Stimulated activated naive B cell treated with anti-CD40 and anti-IgM and Interleukin-4, amounts not matched to agents 10 μg/mL and 1 μg/mL and 100 μg/mL, for 72 hours (primary cell): ENCODE results near the gene HDDC2.

Source experiments
- ATAC-seq, 2 donors: fragments of 150-1000 bp; cut with Tn5 transposase; replicated peaks; 2 replicates each; pipeline ENCODE4 v1.10.0; 2021; ENCODE audit warnings: moderate library complexity in 1 of 2
- DNase-seq: peaks from one replicate; pipeline ENCODE4 v3.0.0; 2021
- H3K27ac Mint-ChIP-seq: one replicate; pipeline ENCODE4 v1.8.0; 2022; ENCODE audit warnings: mild to moderate bottlenecking, mixed read lengths
- H3K27me3 Mint-ChIP-seq, 2 donors: one replicate each; pipeline ENCODE4 v1.8.0; 2022; ENCODE audit warnings: mixed read lengths in 2 of 2
- H3K36me3 Mint-ChIP-seq, 2 donors: one replicate each; pipeline ENCODE4 v1.8.0; 2022; ENCODE audit warnings: mixed read lengths in 2 of 2, mild to moderate bottlenecking in 1 of 2
- H3K4me1 Mint-ChIP-seq, 2 donors: one replicate each; pipeline ENCODE4 v1.8.0; 2022; ENCODE audit warnings: mixed read lengths in 2 of 2, mild to moderate bottlenecking in 1 of 2
- H3K4me3 Mint-ChIP-seq, 2 donors: one replicate each; pipeline ENCODE4 v1.8.0; 2022; ENCODE audit warnings: mild to moderate bottlenecking in 2 of 2, mixed read lengths in 2 of 2, moderate library complexity in 1 of 2
- H3K9me3 Mint-ChIP-seq, 2 donors: one replicate each; pipeline ENCODE4 v1.8.0; 2022; ENCODE audit warnings: mixed read lengths in 2 of 2, mild to moderate bottlenecking in 1 of 2

The HDDC2 gene

GRCh38 chr6:125314009-125314581 lies 12.3 kb upstream of the HDDC2 start:
- no peaks in the 10 kb centered on the region for H3K9me3 Mint-ChIP-seq
- no peak overlapping the region for H3K4me3 Mint-ChIP-seq
- no peaks in the 10 kb centered on the region for H3K36me3 Mint-ChIP-seq
- DNase-seq (peak; percentile 41), ATAC-seq (peak; percentile 92 to 96)
- H3K27ac Mint-ChIP-seq = no peak overlapping the region
- no peaks in the 10 kb centered on the region for H3K4me1 Mint-ChIP-seq
- peaks cover 8% of the 10 kb centered on the region in 2 donors for H3K27me3 Mint-ChIP-seq

GRCh38 chr6:125312950-125313349 lies 11.2 kb upstream of the HDDC2 start:
- Mint-ChIP-seq H3K4me1 (no peaks in the 10 kb centered on the region), H3K27me3 (peaks cover 8 to 13% of the 10 kb centered on the region in 2 donors), H3K4me3 (no peak overlapping the region), H3K36me3 (no peaks in the 10 kb centered on the region), H3K9me3 (no peaks in the 10 kb centered on the region), H3K27ac (no peak overlapping the region)
- no peak for ATAC-seq
- DNase-seq = no peak

GRCh38 chr6:125312478-125312877 lies 10.7 kb upstream of the HDDC2 start:
- Mint-ChIP-seq H3K27me3 (peaks cover 8 to 15% of the 10 kb centered on the region in 2 donors), H3K36me3 (no peaks in the 10 kb centered on the region), H3K4me3 (no peak overlapping the region), H3K27ac (no peak overlapping the region), H3K9me3 (no peaks in the 10 kb centered on the region), H3K4me1 (no peaks in the 10 kb centered on the region)
- no peak for DNase-seq
- no peak for ATAC-seq

- no peaks in the 10 kb centered on the region for H3K9me3 Mint-ChIP-seq
- H3K27ac Mint-ChIP-seq = no peak overlapping the region
- no peaks in the 10 kb centered on the region for H3K36me3 Mint-ChIP-seq
- no peaks in the 10 kb centered on the region for H3K4me1 Mint-ChIP-seq
- ATAC-seq (peak; percentile 77 to 82), DNase-seq (no peak)
- H3K27me3 Mint-ChIP-seq = peaks cover 16 to 23% of the 10 kb centered on the region in 2 donors
- H3K4me3 Mint-ChIP-seq = no peak overlapping the region
These were observed 9.4 kb upstream of the HDDC2 start for GRCh38 chr6:125310994-125311649.

GRCh38 chr6:125307964-125308615 lies 6.3 kb upstream of the HDDC2 start:
- Mint-ChIP-seq H3K9me3 (peaks cover 0 to 2% of the 10 kb centered on the region in 2 donors), H3K4me1 (peaks cover 5 to 6% of the 10 kb centered on the region in 2 donors), H3K36me3 (no peaks in the 10 kb centered on the region), H3K27ac (no peak overlapping the region), H3K27me3 (peaks cover 24 to 31% of the 10 kb centered on the region in 2 donors), H3K4me3 (no peak overlapping the region)
- DNase-seq (no peak), ATAC-seq (no peak)

- H3K4me3 Mint-ChIP-seq = no peak overlapping the region
- no peak overlapping the region for H3K27ac Mint-ChIP-seq
- DNase-seq (no peak), ATAC-seq (no peak)
- H3K36me3 Mint-ChIP-seq = no peaks in the 10 kb centered on the region
- H3K9me3 Mint-ChIP-seq = peaks cover 0 to 2% of the 10 kb centered on the region in 2 donors
- peaks cover 19 to 27% of the 10 kb centered on the region in 2 donors for H3K27me3 Mint-ChIP-seq
- H3K4me1 Mint-ChIP-seq = peaks cover 7 to 8% of the 10 kb centered on the region in 2 donors
These were observed 5.5 kb upstream of the HDDC2 start for GRCh38 chr6:125307150-125307838.

- no peak for ATAC-seq
- no peak for DNase-seq
- Mint-ChIP-seq H3K36me3 (no peaks in the 10 kb centered on the region), H3K27me3 (peaks cover 17 to 23% of the 10 kb centered on the region in 2 donors), H3K27ac (no peak overlapping the region), H3K9me3 (peaks cover 0 to 2% of the 10 kb centered on the region in 2 donors), H3K4me1 (peaks cover 7 to 12% of the 10 kb centered on the region in 2 donors), H3K4me3 (no peak overlapping the region)
These were observed 5.0 kb upstream of the HDDC2 start for GRCh38 chr6:125306756-125307149.

- DNase-seq (no peak), ATAC-seq (no peak)
- Mint-ChIP-seq H3K4me3 (no peak overlapping the region), H3K27me3 (peaks cover 17 to 23% of the 10 kb centered on the region in 2 donors), H3K36me3 (peaks cover 3 to 4% of the 10 kb centered on the region in 2 donors), H3K4me1 (peaks cover 13 to 22% of the 10 kb centered on the region in 2 donors), H3K27ac (no peak overlapping the region), H3K9me3 (peaks cover 0 to 2% of the 10 kb centered on the region in 2 donors)
These were observed 3.3 kb upstream of the HDDC2 start for GRCh38 chr6:125304970-125305660.

GRCh38 chr6:125303512-125303854 lies 1.7 kb upstream of the HDDC2 start:
- Mint-ChIP-seq H3K27me3 (peaks cover 13 to 23% of the 10 kb centered on the region in 2 donors), H3K36me3 (peaks cover 11 to 16% of the 10 kb centered on the region in 2 donors), H3K27ac (no peak overlapping the region), H3K4me3 (no peak overlapping the region), H3K4me1 (peaks cover 19 to 31% of the 10 kb centered on the region in 2 donors), H3K9me3 (peaks cover 0 to 2% of the 10 kb centered on the region in 2 donors)
- ATAC-seq (no peak), DNase-seq (no peak)

- ATAC-seq = no peak
- Mint-ChIP-seq H3K4me3 (no peak overlapping the region), H3K4me1 (peaks cover 21 to 35% of the 10 kb centered on the region in 2 donors), H3K9me3 (peaks cover 0 to 2% of the 10 kb centered on the region in 2 donors), H3K36me3 (peaks cover 14 to 20% of the 10 kb centered on the region in 2 donors), H3K27me3 (peaks cover 11 to 23% of the 10 kb centered on the region in 2 donors), H3K27ac (no peak overlapping the region)
- no peak for DNase-seq
These were observed 1.2 kb upstream of the HDDC2 start for GRCh38 chr6:125302840-125303511.

- Mint-ChIP-seq H3K36me3 (peaks cover 18 to 34% of the 10 kb centered on the region in 2 donors), H3K4me1 (peaks cover 30 to 45% of the 10 kb centered on the region in 2 donors), H3K4me3 (peak overlapping the region; percentile 87 to 89), H3K27me3 (peaks cover under 1 to 14% of the 10 kb centered on the region in 2 donors), H3K9me3 (peaks cover 0 to 2% of the 10 kb centered on the region in 2 donors), H3K27ac (peak overlapping the region; percentile 92)
- no peak for DNase-seq
- no peak for ATAC-seq
These were observed 754 bp downstream of the HDDC2 start for GRCh38 chr6:125300992-125301434.

- Mint-ChIP-seq H3K4me1 (peaks cover 33 to 51% of the 10 kb centered on the region in 2 donors), H3K27ac (no peak overlapping the region), H3K4me3 (no peak overlapping the region), H3K27me3 (peaks cover 0 to 2% of the 10 kb centered on the region in 2 donors), H3K9me3 (no peaks in the 10 kb centered on the region), H3K36me3 (peaks cover 26 to 43% of the 10 kb centered on the region in 2 donors)
- DNase-seq (no peak), ATAC-seq (no peak)
These were observed 2.5 kb downstream of the HDDC2 start for GRCh38 chr6:125299257-125299656.

GRCh38 chr6:125296471-125296870 lies 5.3 kb downstream of the HDDC2 start:
- no peaks in the 10 kb centered on the region for H3K9me3 Mint-ChIP-seq
- peaks cover 40 to 63% of the 10 kb centered on the region in 2 donors for H3K36me3 Mint-ChIP-seq
- ATAC-seq (no peak), DNase-seq (no peak)
- peaks cover 33 to 54% of the 10 kb centered on the region in 2 donors for H3K4me1 Mint-ChIP-seq
- H3K27me3 Mint-ChIP-seq = no peaks in the 10 kb centered on the region
- no peak overlapping the region for H3K27ac Mint-ChIP-seq
- H3K4me3 Mint-ChIP-seq = no peak overlapping the region
